GM10248 (cell line): Measurements from ENCODE around the gene ZBTB3.

Experiments
- CTCF ChIA-PET: fragments of 300-600 bp; sonication (Branson Sonifier 250); formaldehyde crosslinking; extraction: SDS; loops from one replicate; lab custom pipeline; 2021; ENCODE audit warnings: antibody characterized with exemption; lab: Yijun Ruan, JAX
- POLR2A ChIA-PET: fragments of 350-650 bp; sonication (Branson Sonifier 250); formaldehyde crosslinking; extraction: SDS; loops from one replicate; lab custom pipeline; 2020; ENCODE audit warnings: antibody characterized with exemption; lab: Yijun Ruan, JAX
- DNase-seq: peaks from one replicate; pipeline ENCODE4 v3.0.0; 2012; ENCODE audit errors: extremely low spot score
- TF ChIP-seq, protein P1 (sequence below): IDR thresholded peaks from 2 replicates; pipeline ENCODE4 v1.5.1; 2012; ENCODE audit warnings: mild to moderate bottlenecking, low read depth; ENCODE audit errors: extremely low read depth, missing control alignments, control extremely low read depth

ZBTB3 gene

DNA sequence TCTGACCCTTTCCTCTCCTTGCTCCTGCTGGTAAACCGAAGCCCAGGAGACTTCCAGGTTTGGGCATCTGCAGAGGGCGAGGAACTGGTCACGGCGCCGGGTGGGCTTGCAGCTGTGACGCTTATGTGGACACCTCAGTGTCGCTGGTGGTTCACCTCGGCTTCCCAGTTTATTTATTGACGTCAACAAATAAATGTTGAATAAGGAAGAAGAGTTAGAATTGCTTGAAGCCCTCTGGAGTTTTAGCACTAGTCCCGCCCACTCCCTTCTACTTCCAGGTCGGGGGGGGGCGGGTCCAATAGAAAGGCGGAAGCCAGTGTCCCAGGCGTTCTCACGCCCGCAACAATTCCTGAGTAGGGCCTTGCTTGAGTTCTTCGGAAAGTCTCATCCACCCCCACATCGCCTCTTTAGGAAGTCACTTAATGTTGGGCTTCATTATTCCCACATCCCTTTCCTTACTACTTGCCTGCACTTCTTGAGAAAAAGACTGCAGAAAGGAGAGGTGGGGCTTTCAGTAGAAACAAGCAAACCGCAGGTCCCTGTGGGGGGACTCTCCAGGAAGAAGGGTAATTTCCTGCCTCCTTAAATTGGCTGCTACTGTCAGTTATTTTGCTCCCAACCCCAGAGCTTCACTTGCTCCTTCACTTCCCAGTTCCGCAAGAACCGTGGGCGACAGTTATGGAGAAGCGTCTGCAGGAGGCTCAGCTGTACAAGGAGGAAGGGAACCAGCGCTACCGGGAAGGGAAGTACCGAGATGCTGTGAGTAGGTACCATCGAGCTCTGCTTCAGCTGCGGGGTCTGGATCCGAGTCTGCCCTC is 25.6 kb downstream of the ZBTB3 start, which contains the start of gene TTC9C:
TSS of gene TTC9C (plus strand) at position 316 of the 818 bp plus-strand sequence. CDS start at position 679, 363 bp downstream.
- ChIA-PET POLR2A (interaction anchor here (0.5 to 2.1 kb wide), 11 partner anchors 19 to 1387 kb away, joined by 3 to 21 read pairs (median 7); partner anchors contain the start of genes C11orf98, CSKMT, EEF1G and TUT1), CTCF (interaction anchor here (1.1 to 5.7 kb wide), 9 partner anchors 13 to 153 kb away, joined by 4 to 24 read pairs (median 5); partner anchors contain the start of genes SLC3A2, TAF6L, TMEM179B and ZBTB3)
- peak; percentile 81 for DNase-seq
- TF ChIP-seq, protein P1, sequence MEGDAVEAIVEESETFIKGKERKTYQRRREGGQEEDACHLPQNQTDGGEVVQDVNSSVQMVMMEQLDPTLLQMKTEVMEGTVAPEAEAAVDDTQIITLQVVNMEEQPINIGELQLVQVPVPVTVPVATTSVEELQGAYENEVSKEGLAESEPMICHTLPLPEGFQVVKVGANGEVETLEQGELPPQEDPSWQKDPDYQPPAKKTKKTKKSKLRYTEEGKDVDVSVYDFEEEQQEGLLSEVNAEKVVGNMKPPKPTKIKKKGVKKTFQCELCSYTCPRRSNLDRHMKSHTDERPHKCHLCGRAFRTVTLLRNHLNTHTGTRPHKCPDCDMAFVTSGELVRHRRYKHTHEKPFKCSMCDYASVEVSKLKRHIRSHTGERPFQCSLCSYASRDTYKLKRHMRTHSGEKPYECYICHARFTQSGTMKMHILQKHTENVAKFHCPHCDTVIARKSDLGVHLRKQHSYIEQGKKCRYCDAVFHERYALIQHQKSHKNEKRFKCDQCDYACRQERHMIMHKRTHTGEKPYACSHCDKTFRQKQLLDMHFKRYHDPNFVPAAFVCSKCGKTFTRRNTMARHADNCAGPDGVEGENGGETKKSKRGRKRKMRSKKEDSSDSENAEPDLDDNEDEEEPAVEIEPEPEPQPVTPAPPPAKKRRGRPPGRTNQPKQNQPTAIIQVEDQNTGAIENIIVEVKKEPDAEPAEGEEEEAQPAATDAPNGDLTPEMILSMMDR, result no peak

DNA sequence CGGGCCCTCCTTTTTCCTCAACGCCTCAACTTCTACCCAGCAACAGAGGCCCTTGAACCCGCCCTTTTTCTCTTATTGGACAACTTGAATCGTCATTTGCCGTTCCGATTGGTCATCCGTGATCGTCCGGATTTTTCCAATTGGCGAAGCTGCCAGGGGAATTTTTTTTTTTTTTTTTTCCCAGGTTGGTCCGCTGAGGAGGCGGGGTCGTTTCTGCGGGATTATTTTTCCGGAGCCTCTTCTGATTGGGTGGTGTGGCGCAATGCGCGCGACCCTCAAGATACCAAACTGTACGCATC is 26.1 kb downstream of the ZBTB3 start:
- CTCF ChIA-PET, result interaction anchor here (1.0 to 5.7 kb wide), 9 partner anchors 12 to 153 kb away, joined by 3 to 24 read pairs (median 5); partner anchors contain the start of genes SLC3A2, TAF6L, TMEM179B and ZBTB3
- POLR2A ChIA-PET, result interaction anchor here (0.6 to 2.1 kb wide), 14 partner anchors 13 to 154 kb away, joined by 3 to 21 read pairs (median 5); partner anchors contain the start of genes BSCL2, C11orf98, CSKMT and EEF1G
- peak; percentile 87 for DNase-seq
- TF ChIP-seq, protein P1, result no peak

DNA sequence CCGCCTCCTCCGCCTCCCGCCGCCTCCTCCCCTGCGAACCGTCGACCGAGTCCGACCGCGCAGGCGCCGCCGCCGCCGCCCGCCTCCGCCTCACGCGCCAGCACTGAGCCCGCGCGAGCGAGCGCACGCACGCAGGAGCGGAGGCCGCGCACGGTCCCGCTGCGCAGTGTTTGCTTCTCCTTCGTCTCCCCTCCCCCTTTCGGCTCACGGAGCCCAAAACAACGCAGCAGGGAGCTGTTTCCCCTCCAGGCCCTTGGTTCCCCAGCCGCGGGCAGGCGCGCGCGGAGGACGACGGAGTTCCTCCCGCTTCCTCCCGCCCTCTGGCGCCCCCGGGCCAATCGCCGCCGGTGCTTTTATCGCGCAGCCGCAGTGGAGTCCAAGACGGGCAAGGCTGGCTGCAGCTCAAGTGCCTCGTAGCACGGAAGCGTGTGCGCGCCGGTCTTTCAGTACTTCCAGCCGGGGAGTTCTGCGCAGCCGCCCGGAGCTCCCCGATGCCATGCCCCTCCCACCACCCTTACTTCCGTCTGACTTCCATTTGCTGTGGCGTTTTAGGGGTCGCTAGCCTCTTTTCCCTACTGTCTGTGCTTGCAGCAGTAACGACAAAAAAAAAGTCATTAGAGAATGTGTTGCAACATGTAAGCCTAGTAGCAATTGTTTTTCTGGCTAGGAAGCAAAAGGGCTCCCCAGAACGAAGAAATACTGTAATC is 26.6 kb downstream of the ZBTB3 start, which contains the start of gene HNRNPUL2:
TSS of gene HNRNPUL2 (minus strand) at position 293 of the 707 bp plus-strand sequence. CDS start 301 bp downstream, outside the sequence.
- ChIA-PET CTCF (interaction anchor here (1.0 to 5.7 kb wide), 8 partner anchors 12 to 154 kb away, joined by 3 to 24 read pairs (median 5); partner anchors contain the start of genes SLC3A2, TAF6L, TMEM179B and ZBTB3), POLR2A (interaction anchor here (0.6 to 2.1 kb wide), 14 partner anchors 13 to 153 kb away, joined by 3 to 21 read pairs (median 5); partner anchors contain the start of genes BSCL2, C11orf98, CSKMT and EEF1G)
- peak; percentile 98 for DNase-seq
- TF ChIP-seq, protein P1, result no peak

DNA sequence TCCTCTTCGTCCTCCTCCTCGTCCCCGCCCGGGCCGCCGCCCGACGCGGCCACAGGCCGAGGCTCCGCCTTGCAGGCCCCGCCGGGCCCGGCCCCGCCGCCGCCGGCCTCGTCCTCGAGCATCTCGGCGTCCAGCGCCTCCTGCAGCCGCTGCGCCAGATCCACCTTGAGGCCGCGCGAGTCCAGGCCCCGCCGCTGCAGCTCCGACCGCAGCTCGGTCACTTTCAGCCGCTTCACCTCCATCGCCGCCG is 27.1 kb downstream of the ZBTB3 start:
- TF ChIP-seq, protein P1, result no peak
- ChIA-PET CTCF (interaction anchor here (1.0 to 5.7 kb wide), 8 partner anchors 11 to 154 kb away, joined by 3 to 24 read pairs (median 5); partner anchors contain the start of genes SLC3A2, TAF6L, TMEM179B and ZBTB3), POLR2A (interaction anchor here (0.6 to 2.1 kb wide), 10 partner anchors 13 to 153 kb away, joined by 3 to 21 read pairs (median 6); partner anchors contain the start of genes C11orf98, CSKMT, EEF1G and POLR2G)
- DNase-seq, result no peak

DNA sequence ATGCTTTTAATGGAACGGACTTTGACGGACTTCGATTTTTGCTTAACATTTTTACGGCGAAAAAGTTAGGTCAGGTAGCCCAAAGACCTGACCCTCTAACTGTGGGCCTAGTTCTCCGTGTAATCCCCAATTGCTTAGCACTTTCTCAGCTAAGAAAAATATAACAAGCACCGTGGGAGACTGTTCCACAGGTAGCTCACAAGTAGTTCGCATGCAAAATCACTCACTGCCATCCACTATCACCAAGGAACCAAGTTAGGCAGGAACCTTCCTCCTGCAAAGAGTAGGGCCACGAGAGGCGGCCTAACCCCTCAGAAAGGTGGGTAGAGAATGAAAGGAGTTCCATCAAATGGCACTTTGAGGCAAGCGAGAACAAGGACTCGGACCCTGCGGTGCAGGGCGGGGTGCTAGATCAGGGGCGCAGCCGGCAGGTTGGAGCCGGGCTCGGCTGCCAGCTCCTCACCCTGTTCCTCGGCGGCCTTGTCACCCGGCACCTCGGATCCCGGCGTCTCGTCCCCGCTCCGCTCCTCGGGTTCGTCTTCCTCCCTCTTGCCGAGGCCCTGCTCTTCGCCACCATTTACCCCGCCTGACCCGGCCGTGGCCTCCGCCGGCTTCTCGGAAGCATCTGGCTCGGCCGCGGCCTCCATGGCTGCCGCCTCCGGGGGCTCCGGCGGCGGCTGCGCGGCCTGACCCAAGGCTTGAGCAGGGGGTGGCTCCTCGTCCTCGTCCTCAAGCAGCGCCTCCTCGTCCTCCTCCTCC is 27.6 kb downstream of the ZBTB3 start:
- POLR2A ChIA-PET, result interaction anchor here (1.2 to 2.1 kb wide), 7 partner anchors 13 to 152 kb away, joined by 3 to 21 read pairs (median 6); partner anchors contain the start of genes EEF1G, POLR2G, WDR74 and ZBTB3
- no peak for DNase-seq
- TF ChIP-seq, protein P1, result no peak
- CTCF ChIA-PET, result interaction anchor here (1.0 to 5.7 kb wide), 4 partner anchors 15 to 115 kb away, joined by 3 to 24 read pairs (median 10); partner anchors contain the start of genes TAF6L and TMEM179B
